HEK293 (cell line): ENCODE measurements around the gene ETV7.

Experiments
- PRDM1 ChIP-seq: fragments of 450-650 bp; formaldehyde crosslinking; IDR thresholded peaks from 2 replicates; pipeline ENCODE4; 2016; ENCODE audit warnings: missing biosample characterization, missing genetic modification characterization
- ZBTB49 ChIP-seq: fragments of 450-650 bp; formaldehyde crosslinking; IDR thresholded peaks from 2 replicates; pipeline ENCODE4 v1.5.1; 2016; ENCODE audit warnings: missing biosample characterization, missing genetic modification characterization, low read depth
- ZNF157 ChIP-seq: fragments of 450-650 bp; formaldehyde crosslinking; IDR thresholded peaks from 2 replicates; pipeline ENCODE4 v1.5.1; 2016; ENCODE audit warnings: missing biosample characterization, missing genetic modification characterization
- ZNF26 ChIP-seq: fragments of 450-650 bp; formaldehyde crosslinking; IDR thresholded peaks from 2 replicates; pipeline ENCODE4 v1.5.1; 2016; ENCODE audit warnings: missing biosample characterization, missing genetic modification characterization
- ZNF777 ChIP-seq: fragments of 450-650 bp; formaldehyde crosslinking; IDR thresholded peaks from 2 replicates; pipeline ENCODE4 v1.5.1; 2017; ENCODE audit warnings: missing biosample characterization, missing genetic modification characterization, borderline replicate concordance

- TF ChIP-seq ZNF777 (tag by site-specific recombination) (no peak), ZBTB49 (tag by site-specific recombination) (no peak), PRDM1 (tag by site-specific recombination) (no peak), ZNF157 (tag by site-specific recombination) (no peak), ZNF26 (no peak)
These were observed 24.7 kb downstream of the ETV7 start for GRCh38 chr6:36362551-36363370.
